IPS-NIHi7 (cell line): Measurements from ENCODE around the gene RNF4.
"Not testable (repeated sequence)": the region's sequence is repeated elsewhere in the genome, so short reads cannot be mapped to it uniquely, and the experiment has no call there.

Experiments
- DNase-seq: peaks from one replicate; pipeline ENCODE4 v3.0.0; 2012; ENCODE audit warnings: mixed read lengths; ENCODE audit errors: extremely low spot score

Gene RNF4

GRCh38 chr4:2468456-2469191 lies at the start of gene RNF4:
Gene RNF4 (plus strand): TSS chr4:2469106. CDS start chr4:2490494, 21,388 bp downstream.
- peak; percentile 98 for DNase-seq

- no peak for DNase-seq
Observed at GRCh38 chr4:2419814-2420213, 49.1 kb upstream of the RNF4 start.

- DNase-seq: no peak
Observed at GRCh38 chr4:2421928-2422327, 47.0 kb upstream of the RNF4 start.

- no peak for DNase-seq
Observed at GRCh38 chr4:2423066-2423465, 45.8 kb upstream of the RNF4 start.

- no peak for DNase-seq
Observed at GRCh38 chr4:2423695-2424094, 45.2 kb upstream of the RNF4 start.

- DNase-seq: no peak
Observed at GRCh38 chr4:2424581-2424980, 44.3 kb upstream of the RNF4 start.

- no peak for DNase-seq
Observed at GRCh38 chr4:2425386-2426068, 43.4 kb upstream of the RNF4 start.

GRCh38 chr4:2426069-2426397 lies 42.9 kb upstream of the RNF4 start:
- no peak for DNase-seq

GRCh38 chr4:2426711-2427275 lies 42.1 kb upstream of the RNF4 start:
- DNase-seq: no peak

GRCh38 chr4:2427383-2428334 lies 41.2 kb upstream of the RNF4 start:
- DNase-seq: no peak

GRCh38 chr4:2428496-2429213 lies 40.3 kb upstream of the RNF4 start:
- DNase-seq: no peak

- DNase-seq: not testable (repeated sequence)
Observed at GRCh38 chr4:2429945-2430757, 38.8 kb upstream of the RNF4 start.

- no peak for DNase-seq
Observed at GRCh38 chr4:2432004-2432403, 36.9 kb upstream of the RNF4 start.

- DNase-seq: no peak
Observed at GRCh38 chr4:2432991-2433530, 35.8 kb upstream of the RNF4 start.

GRCh38 chr4:2433609-2434350 lies 35.1 kb upstream of the RNF4 start:
- DNase-seq: no peak

GRCh38 chr4:2434420-2434819 lies 34.5 kb upstream of the RNF4 start:
- DNase-seq: no peak

- DNase-seq: no peak
Observed at GRCh38 chr4:2436301-2436700, 32.6 kb upstream of the RNF4 start.

GRCh38 chr4:2436761-2437474 lies 32.0 kb upstream of the RNF4 start:
- no peak for DNase-seq
